A172 (cell line): ENCODE measurements around the gene RBM4B. TPM values are rescaled to one million over a fixed set of nuclear protein-coding genes. Genes with fewer than 3 reads are reported as not detected.

Source experiments
- DNase-seq: peaks from one replicate; pipeline ENCODE4 v3.0.0-alpha.2; 2015; ENCODE audit warnings: low spot score
- total RNA-seq: library from RNA; depleted of rRNA; stranded (reverse); fragments of >200 nt; shearing (Covaris generic); gene quantifications from 2 replicates; pipeline ENCODE4 v1.2.3, GENCODE V29; 2014

RBM4B gene
- total RNA-seq, 1 experiment from 2014 or later = 24.9 TPM

DNA sequence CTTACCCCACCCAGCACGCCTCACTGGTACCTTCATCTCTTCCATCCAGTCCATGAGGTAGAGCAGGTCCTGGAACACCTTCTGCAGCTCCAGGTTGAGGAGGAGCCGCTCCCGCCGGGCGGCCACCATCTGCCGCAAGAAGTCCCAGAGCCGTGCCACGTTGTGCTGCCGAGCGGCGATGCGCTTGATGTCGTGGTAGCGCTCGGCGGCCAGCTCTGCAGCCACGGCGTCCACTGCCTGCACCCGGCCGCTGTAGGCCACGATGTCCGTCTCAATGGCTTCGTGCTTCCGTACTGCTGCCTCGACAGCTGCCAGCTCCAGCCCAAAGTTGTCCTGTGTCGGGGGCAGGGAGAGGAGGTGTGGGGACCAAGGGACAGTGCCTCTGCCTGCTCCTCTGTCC is 29.8 kb upstream of the RBM4B start:
- no peak for DNase-seq

- DNase-seq = no peak
These were observed 29.3 kb upstream of the RBM4B start for GRCh38 chr11:66706989-66707388.

DNA sequence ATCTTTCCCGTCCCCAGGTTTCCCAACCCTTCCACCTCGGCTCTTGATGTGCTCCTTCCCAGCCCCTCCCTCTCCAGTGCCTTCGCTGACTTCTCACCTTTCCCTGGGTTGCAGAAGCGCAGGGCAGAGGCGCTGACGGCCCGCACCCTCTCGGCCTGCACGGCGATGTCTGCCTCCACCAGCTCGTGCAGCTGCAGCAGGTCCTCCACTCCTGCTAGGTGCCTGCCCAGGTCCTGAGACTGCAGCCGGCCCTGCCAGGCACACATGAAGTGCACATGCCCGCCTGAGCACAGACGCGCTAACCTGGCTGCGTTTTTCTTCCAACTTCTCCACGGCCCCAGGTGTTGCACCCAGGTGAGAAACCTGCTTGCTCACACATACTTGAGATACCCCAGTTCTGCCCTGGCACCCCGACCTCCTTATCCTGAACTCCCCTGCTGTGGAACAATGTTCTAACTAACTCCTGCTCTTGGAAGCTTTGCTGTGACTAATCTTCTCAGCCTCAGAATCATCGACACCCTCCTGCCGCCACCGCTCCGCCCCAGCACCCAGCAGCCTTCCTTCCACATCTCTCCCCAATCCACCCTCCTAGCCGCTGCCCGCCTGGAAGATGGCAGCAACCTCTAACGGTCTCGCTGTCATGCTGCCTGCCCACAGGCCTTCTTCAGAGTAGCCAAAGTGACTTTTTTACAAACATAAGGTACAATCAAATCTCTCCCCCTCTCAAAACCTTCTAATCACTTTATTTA is 28.1 kb upstream of the RBM4B start:
- DNase-seq = no peak

DNA sequence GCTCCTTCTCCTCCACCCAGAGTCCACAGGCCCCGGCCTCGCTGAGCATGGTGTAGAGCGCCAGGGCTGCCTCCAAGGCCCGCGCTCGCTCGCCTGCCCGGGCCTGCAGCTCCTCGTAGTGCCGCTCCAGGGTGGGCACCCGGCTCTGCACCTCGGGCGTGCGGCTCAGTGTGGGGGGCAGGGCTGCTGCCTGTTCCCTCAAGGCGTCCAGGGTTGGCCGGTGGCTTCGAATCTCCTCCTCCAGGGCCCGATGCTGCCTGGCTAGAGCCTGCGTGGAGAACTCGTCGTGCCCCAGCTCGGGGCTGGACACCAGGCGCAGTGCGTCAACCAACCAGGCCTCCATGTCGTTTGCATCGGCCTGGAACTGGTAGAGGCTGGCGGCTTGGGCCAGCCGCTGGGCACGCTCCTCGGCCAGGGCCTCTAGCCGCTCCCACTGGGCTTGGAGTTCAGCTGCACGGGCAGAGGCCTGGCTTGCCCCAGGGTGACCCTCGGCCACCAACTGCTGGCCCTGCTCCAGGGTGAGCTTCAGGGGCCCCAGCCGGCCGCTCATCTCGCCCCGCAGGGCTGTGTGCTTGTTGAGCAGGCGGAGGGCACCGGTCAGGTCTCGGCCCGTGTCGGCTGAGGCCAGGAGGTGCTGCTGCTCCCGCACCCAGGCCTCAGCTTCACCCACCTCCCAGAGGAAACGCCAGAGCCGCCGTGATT is 27.1 kb upstream of the RBM4B start:
- DNase-seq = no peak

DNA sequence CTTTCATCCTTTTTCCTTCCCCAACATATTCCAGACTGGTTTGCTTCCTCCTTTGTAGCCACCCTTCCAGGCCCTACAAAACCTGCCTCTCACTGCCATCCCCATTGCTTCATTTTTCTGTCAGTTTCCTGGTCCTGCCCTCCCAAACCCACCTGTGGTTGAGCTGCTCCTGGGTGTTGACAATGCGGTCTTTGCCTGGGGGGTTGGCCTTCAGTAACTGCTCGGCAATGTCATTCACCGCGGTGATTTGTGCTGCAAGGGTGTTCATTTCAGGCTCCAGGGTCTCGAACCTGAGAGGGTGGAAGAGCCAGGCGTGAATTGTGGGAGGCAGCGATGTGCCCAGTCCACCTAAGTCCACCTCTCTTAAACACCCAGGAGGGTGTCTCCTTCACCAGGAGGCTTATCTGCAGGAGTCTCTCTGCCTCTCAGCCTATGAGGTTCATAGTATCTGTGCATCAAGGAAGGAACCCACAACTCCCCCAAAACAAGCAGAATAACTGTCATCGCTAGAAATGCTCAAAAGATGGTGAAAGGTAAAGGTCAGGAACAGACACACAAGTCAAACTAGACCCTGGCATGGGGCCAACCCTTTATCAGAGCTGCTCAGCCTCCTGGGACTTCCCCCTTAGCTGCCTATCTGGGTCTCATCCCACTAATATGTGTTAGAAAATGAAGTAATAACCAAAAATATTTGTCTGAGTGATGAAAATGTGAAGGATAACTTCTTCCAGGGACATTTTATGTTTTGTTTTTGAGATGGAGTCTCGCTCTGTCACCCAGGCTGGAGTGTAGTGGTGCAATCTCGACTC is 23.9 kb upstream of the RBM4B start:
- no peak for DNase-seq

DNA sequence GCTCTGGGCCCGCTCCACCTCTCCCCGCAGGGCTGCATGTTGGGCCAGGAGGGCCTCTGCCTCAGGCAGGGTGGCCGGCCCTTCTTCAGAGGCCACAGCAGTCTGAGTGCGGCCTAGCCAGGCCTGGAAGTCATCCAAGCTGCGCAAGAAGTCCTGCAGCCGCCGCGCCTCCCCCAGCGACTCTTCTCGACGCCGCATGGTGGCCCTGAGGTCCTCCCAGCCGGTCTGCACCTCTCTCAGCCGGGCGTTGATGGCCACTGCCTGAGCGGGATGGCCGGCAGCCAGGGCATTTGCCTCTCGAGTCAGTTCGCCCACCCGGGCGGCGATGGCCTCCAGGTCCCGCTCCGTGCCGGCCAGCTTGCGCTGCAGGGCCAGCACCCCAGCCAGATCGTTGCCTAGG is 23.1 kb upstream of the RBM4B start:
- no peak for DNase-seq

- DNase-seq = no peak
These were observed 22.6 kb upstream of the RBM4B start for GRCh38 chr11:66700337-66700736.

DNA sequence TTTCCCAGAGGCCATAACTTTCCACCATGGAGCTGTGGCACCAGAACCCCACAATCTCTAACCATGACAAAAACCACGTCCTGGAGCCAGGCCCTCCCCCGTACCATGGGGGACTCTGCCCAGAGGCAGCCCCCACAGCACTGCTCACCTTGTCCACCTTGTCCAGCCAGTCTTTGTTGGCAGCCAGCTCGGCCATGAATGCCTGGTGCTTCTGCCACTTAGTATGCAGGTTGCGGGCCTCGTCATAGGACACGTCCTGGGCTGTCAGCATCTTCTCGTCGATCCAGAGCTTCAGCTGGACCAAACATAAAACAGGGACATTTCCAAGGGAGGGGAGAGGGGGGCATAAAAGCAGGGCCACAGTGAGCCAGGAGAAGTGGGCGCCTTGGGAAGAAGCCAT is 20.8 kb upstream of the RBM4B start:
- DNase-seq = no peak

DNA sequence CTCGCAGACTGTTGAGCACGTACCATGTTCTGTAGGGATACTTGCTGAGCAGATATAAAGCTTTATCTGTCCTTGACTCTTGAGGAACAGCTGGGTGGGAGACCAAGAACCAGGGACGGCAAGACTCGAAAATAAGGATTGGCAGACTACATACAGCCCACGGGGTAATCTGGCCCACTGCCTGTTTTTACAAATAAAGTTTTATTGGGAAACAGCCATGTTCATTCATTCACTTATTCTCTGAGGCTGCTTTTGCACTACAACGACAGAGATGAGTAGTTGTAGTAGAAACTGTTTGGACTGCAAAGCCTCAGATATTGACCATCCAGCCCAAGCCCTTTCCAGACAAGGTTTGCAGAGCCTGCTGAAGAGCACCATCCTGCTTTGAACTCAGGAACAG is 20.3 kb upstream of the RBM4B start:
- DNase-seq = no peak

GRCh38 chr11:66696146-66696545 is 18.5 kb upstream of the RBM4B start:
- DNase-seq = no peak

DNA sequence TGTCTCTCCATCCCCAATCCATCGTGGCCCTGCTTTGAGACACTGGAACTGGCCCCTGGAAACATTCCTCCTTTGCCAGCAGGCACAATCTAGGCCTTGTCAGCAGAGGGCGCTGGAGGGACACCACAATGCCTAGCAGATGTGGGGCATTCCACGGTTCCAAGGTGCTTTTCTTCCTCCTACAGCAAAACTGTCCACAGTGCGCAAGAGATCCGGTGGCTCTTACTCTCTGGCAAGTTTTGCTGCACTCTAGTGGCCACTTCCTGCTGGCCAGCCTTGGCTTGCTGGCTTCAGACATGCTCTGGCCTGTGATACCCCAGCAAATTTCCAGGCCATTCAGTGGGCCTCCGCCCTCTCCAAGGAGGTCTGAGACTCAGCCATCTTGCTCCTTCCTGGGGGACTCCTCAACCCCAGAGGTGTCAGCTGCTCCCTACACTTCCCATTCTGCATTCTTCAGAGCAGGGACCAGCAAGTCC is 17.1 kb upstream of the RBM4B start:
- peak; percentile 96 for DNase-seq

DNA sequence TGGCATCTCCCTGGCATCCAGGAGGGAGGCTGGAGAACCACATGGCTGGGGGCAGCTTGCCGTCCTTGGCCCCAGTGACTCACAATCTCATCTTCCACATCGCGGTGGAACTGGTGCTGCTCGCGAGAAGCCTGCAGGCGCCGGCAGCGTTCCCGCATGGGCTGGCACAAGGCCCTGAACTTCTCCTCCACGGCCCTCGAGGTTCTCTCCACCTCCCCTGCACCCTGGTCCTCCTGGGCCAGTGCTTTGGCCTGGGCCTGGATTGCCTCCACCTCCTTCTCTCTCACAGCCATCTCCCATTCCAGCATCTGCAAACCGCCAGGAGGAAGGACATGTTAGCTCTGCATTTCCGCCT is 16.3 kb upstream of the RBM4B start:
- DNase-seq = no peak

- no peak for DNase-seq
These were observed 15.8 kb upstream of the RBM4B start for GRCh38 chr11:66693356-66694055.

- DNase-seq = no peak
These were observed 15.2 kb upstream of the RBM4B start for GRCh38 chr11:66692871-66693331.

GRCh38 chr11:66692446-66692845 is 14.8 kb upstream of the RBM4B start:
- DNase-seq = no peak

DNA sequence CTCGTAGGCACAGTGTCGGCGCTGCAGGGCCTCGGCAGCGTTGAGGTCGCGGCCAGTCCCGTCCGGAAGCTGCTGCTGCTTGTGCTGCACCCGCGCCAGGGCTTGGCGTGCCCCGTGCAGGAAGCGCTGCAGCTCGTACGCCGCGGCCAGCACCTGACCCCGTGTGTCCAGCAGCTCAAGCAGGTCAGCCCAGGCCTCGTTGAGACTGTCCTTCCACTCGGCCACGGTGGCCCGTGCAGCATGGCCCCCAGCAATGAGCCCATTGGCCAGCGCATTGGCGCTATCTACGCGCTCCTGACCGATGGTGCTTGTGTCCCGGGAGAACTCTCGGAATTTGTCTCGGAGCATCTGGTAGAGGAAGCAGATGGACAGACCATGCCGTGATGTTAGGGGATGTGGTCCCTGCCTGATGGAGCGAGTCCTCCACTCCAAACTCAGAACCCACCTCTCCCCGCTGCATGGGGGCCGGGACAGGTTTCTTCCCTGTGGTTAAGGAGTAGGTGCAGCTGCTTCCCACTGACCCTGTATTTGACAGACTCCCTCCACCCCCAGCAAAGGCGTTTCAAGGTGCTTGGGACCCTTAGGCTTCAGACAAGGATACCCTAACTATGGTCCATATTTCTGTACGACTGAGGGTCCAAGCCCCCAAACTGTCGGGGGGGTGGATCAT is 13.8 kb upstream of the RBM4B start:
- DNase-seq = no peak

DNA sequence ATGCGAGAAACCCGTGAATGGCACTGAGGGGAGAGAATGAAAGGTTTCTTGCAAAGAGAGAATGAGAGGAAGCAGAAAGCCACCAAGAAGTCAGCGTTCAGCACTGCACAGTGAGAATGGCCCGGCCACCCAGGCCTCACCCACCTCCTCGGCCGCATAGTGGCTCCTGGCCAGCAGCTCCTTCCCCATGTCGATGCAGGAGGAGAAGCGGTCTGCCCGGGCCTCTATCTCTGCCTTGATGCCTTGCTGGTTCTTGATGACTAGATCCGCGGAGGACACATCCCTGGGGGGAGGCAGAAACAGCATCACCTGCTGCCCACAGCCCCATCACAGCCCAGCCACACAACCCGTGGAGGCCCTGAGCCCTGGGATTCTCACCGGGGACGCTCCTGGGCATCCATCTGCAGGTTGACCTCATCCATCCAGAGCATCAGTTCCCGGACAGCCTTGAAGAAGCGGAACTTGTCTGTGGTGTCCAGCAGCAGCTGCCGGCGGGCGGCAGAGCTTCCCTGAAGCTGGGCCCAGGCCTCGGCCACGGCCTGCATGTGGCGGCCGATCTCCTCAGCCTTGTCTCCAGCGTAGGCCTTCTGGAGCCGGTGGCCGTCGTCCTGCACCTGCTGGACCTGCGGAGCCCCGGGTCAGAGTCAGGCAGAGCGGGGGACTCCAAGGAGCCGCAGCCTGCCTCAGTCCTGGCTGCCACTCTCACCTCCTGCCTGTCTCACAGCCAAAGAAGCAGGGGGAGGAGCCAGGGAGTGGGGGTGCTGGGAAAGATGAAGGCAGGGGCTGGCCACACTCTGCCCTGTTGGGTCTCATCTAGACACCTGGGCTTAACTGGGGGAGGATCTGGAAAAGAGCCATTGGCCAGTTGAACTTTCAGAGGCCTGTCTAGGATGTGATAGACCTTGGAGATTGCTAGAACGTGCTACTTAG is 12.2 kb upstream of the RBM4B start:
- DNase-seq = no peak

GRCh38 chr11:66688561-66689534 is 11.2 kb upstream of the RBM4B start:
- DNase-seq = no peak

DNA sequence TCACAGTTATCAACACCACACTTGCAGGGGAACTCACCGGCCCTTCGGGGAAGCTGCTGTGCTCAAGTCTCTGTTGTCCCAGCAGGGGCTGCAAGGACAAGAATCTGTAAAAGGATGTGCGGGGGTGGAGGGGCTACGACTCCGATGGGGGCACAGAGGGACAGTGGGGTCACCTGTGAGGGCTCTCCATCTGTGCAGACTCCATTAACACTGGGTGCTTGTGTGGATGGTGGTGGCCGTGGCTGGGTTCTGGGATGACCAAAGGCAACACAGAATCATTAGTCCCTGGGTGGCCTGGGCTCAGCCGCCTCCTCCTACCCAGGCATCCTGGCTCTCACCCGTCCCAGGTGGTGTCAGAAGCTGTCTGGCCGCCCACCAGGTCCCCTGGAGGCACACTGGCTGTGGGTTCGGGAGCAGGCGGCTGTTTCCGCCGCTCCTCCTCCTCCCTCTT is 10.2 kb upstream of the RBM4B start:
- no peak for DNase-seq
